ENCODE data around the gene XPR1. TPM values are rescaled to one million over a fixed set of nuclear protein-coding genes. Genes with fewer than 3 reads are reported as not detected.

XPR1 gene
- total RNA-seq, 1 donor from 2014 or later = 25.4 TPM

DNA sequence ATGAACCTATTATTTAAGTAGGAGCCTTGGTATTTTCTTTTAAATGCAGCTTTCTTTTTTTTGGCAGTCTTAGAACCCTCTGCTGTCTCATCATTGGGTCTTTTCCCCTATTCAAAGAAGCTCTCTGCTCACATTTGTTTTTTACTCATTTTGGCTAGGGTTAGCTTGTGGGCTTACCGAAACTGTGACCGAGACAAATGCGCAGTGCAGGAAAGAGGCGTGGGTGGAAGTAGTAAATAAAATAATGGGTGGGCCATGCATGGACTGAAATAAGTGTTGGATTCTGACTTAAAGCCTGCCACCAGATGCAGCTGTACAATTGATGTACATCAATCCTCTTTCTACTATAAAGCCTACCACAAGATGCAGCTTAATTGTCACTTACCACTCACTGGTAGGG is 14.7 kb downstream of the XPR1 start:
- Histone ChIP-seq H3K27me3 (ENCODE audit: control insufficient read depth, insufficient read depth, low read length) (no peaks in the 10 kb centered on the region), H3K36me3 (ENCODE audit: control insufficient read depth, insufficient read depth, low read length) (no peaks in the 10 kb centered on the region), H3K4me3 (ENCODE audit: low read depth, low read length) (no peak overlapping the region)
- DNase-seq (ENCODE audit: low read depth) = no peak
- no peak for TF ChIP-seq CTCF (IDR thresholded peaks at IDR 0.05; ENCODE audit: insufficient read depth, low read length, poor library complexity, severe bottlenecking)

DNA sequence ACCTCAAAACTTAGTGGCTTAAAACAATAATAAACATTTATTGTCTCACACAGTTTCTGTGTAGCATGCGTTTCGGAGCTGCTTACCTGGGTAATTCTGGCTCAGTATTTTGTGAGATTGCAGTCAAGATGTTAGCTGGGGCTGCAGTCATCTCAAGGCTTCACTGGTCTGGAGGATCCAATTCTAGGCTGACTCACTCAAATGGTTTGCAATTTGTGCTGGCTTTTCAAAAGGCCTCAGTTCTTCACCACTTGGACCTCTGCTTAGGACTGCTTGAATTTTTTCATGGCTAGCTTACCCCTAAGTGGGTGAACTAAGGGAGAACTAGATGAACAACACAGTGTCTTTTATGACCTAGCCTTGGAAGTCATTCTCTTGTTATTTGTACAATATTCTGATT is 21.0 kb downstream of the XPR1 start:
- H3K36me3 ChIP-seq (ENCODE audit: control insufficient read depth, insufficient read depth, low read length) = no peaks in the 10 kb centered on the region
- H3K4me3 ChIP-seq (ENCODE audit: low read depth, low read length) = no peak overlapping the region
- DNase-seq (ENCODE audit: low read depth) = no peak
- no peaks in the 10 kb centered on the region for H3K27me3 ChIP-seq (ENCODE audit: control insufficient read depth, insufficient read depth, low read length)
- no peak for TF ChIP-seq CTCF (IDR thresholded peaks at IDR 0.05; ENCODE audit: insufficient read depth, low read length, poor library complexity, severe bottlenecking)

DNA sequence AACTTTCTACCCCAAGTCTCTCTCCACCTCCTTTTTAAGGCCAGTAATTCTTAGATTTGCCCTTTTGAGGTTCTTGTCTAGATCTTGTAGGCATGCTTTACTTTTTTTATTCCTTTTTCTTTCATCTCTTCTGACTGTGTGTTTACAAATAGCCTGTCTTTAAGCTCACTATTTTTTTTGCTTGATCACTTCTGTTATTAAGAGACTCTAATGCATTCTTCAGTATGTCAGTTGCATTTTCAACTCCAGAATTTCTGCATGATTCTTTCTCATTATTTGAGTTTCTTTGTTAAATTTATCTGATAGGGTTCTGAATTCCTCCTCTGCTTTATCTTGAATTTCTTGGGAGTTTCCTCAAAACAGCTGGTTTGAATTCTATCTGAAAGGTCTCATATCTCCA is 30.9 kb downstream of the XPR1 start:
- Histone ChIP-seq H3K4me3 (ENCODE audit: low read depth, low read length) (no peak overlapping the region), H3K36me3 (ENCODE audit: control insufficient read depth, insufficient read depth, low read length) (no peaks in the 10 kb centered on the region), H3K27me3 (ENCODE audit: control insufficient read depth, insufficient read depth, low read length) (no peaks in the 10 kb centered on the region)
- no peak for DNase-seq (ENCODE audit: low read depth)
- TF ChIP-seq CTCF (IDR thresholded peaks at IDR 0.05; ENCODE audit: insufficient read depth, low read length, poor library complexity, severe bottlenecking) = no peak

DNA sequence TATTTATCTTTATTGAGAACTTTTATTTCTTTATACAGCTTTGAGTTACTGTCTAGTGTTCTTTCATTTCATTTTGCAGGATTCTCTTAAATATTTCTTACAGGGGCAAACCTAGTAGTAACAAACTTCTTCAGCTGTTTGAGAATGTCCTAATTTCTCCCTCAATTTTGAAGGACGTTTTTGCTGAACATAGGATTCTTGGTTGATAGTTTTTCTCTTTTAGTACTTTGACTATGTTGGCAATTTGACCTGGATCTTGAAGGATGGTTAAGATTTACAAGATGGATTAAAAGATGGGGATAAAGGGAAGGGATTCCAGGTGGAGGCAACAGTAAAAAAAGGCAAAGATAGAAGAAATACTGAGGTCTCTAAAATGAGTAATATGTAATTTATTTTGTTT is 38.9 kb downstream of the XPR1 start:
- H3K36me3 ChIP-seq (ENCODE audit: control insufficient read depth, insufficient read depth, low read length) = no peaks in the 10 kb centered on the region
- no peak overlapping the region for H3K4me3 ChIP-seq (ENCODE audit: low read depth, low read length)
- TF ChIP-seq CTCF (IDR thresholded peaks at IDR 0.05; ENCODE audit: insufficient read depth, low read length, poor library complexity, severe bottlenecking) = no peak
- no peaks in the 10 kb centered on the region for H3K27me3 ChIP-seq (ENCODE audit: control insufficient read depth, insufficient read depth, low read length)
- DNase-seq (ENCODE audit: low read depth) = no peak

GRCh38 chr1:180672105-180672504 is 40.3 kb downstream of the XPR1 start:
- TF ChIP-seq CTCF (IDR thresholded peaks at IDR 0.05; ENCODE audit: insufficient read depth, low read length, poor library complexity, severe bottlenecking) = no peak
- Histone ChIP-seq H3K36me3 (ENCODE audit: control insufficient read depth, insufficient read depth, low read length) (no peaks in the 10 kb centered on the region), H3K27me3 (ENCODE audit: control insufficient read depth, insufficient read depth, low read length) (no peaks in the 10 kb centered on the region), H3K4me3 (ENCODE audit: low read depth, low read length) (no peak overlapping the region)
- no peak for DNase-seq (ENCODE audit: low read depth)

GRCh38 chr1:180672505-180672904 is 40.7 kb downstream of the XPR1 start:
- TF ChIP-seq CTCF (IDR thresholded peaks at IDR 0.05; ENCODE audit: insufficient read depth, low read length, poor library complexity, severe bottlenecking) = no peak
- H3K4me3 ChIP-seq (ENCODE audit: low read depth, low read length) = no peak overlapping the region

More at GRCh38 chr1:180672505-180672904, 40.7 kb downstream of the XPR1 start:
- no peaks in the 10 kb centered on the region for H3K36me3 ChIP-seq (ENCODE audit: control insufficient read depth, insufficient read depth, low read length)
- no peaks in the 10 kb centered on the region for H3K27me3 ChIP-seq (ENCODE audit: control insufficient read depth, insufficient read depth, low read length)
- no peak for DNase-seq (ENCODE audit: low read depth)
